ENCODE data around the gene EZR. TPM values are rescaled to one million over a fixed set of nuclear protein-coding genes. Genes with fewer than 3 reads are reported as not detected.

Gene EZR
- polyA plus RNA-seq, 2 of the 4 experiments (the other 2 are of a cell fraction) = 219 to 254 TPM

GRCh38 chr6:158753811-158754210, 65.4 kb downstream of the EZR start (continued):
- no peak for TF ChIP-seq JUN (IDR thresholded peaks at IDR 0.05)

- DNase-seq (ENCODE audit: low read depth in 1 of 2, low spot score in 1 of 2) (no peak), ATAC-seq (peak in 1 of 2 experiments; percentile 39; a peak in 3 of 6 replicates), FAIRE-seq (no peak)
- Histone ChIP-seq H3K27ac (peak overlapping the region in 1 of 2 experiments; percentile 5; a peak in 1 of 6 replicates), H3K4me1 (peaks cover 12% of the 10 kb centered on the region; the same call in 2 of the 3 replicates), H3K4me3 (no peak overlapping the region), H3K9me3 (no peaks in the 10 kb centered on the region), H3K4me2 (peak overlapping the region; percentile 6; the same call in 1 of the 3 replicates)
- TF ChIP-seq RAD21 (conservative IDR thresholded peaks at IDR 0.05 in 1 of 2, IDR thresholded peaks at IDR 0.05 in 1 of 2) (0 out of 5 replicates have a peak, but pooled peaks of 1 of the 2 experiments have one; percentile 21), ZNF302 (CRISPR knock-in tag; IDR thresholded peaks at IDR 0.05) (no peak), FOSL2 (IDR thresholded peaks at IDR 0.05) (no peak), FOSL2 (CRISPR knock-in tag; IDR thresholded peaks at IDR 0.05) (no peak)
- POLR2A ChIA-PET = interaction anchor here (0.7 kb wide), 1 partner anchor 538 kb away, joined by 3 read pairs; no protein-coding TSS in a partner anchor
- CTCF ChIA-PET = interaction anchor here (0.6 kb wide), 1 partner anchor 40 kb away, joined by 3 read pairs; no protein-coding TSS in a partner anchor
- WGBS (ENCODE audit: missing lambda C conversion rate) = 28% methylated on average over 3 of the region's 3 CpGs
These were observed 66.6 kb downstream of the EZR start for GRCh38 chr6:158752613-158753012.

GRCh38 chr6:158751921-158752320, 67.2 kb downstream of the EZR start:
- DNase-seq (ENCODE audit: low read depth in 1 of 2, low spot score in 1 of 2) (no peak), ATAC-seq (peak in 1 of 2 experiments; percentile 31; a peak in 2 of 6 replicates), FAIRE-seq (no peak)
- WGBS (ENCODE audit: missing lambda C conversion rate) = 47% methylated on average over 9 of the region's 9 CpGs
- no peak overlapping the region for H3K4me3 ChIP-seq
- no peaks in the 10 kb centered on the region for H3K9me3 ChIP-seq
- TF ChIP-seq NFE2L2 (conservative IDR thresholded peaks at IDR 0.05; ENCODE audit: low read length) (no peak), ELK1 (IDR thresholded peaks at IDR 0.05; ENCODE audit: low read depth, low read length) (no peak), FOSL2 (IDR thresholded peaks at IDR 0.05) (no peak), FOSL2 (CRISPR knock-in tag; IDR thresholded peaks at IDR 0.05) (no peak), TFCP2L1 (CRISPR knock-in tag; IDR thresholded peaks at IDR 0.05) (no peak), MAFK (IDR thresholded peaks at IDR 0.05; ENCODE audit: partially characterized antibody) (no peak), FOXS1 (CRISPR knock-in tag; IDR thresholded peaks at IDR 0.05) (no peak), RARB (CRISPR knock-in tag; IDR thresholded peaks at IDR 0.05) (no peak), FOSB (CRISPR knock-in tag; IDR thresholded peaks at IDR 0.05) (no peak), JUNB (IDR thresholded peaks at IDR 0.05) (no peak), PHF8 (IDR thresholded peaks at IDR 0.05; ENCODE audit: borderline replicate concordance, low read depth) (no peak), EHMT2 (IDR thresholded peaks at IDR 0.05; ENCODE audit: low read depth) (no peak), ZNF302 (CRISPR knock-in tag; IDR thresholded peaks at IDR 0.05) (no peak), SREBF2 (IDR thresholded peaks at IDR 0.05) (no peak), CHD4 (IDR thresholded peaks at IDR 0.05; ENCODE audit: borderline replicate concordance) (no peak), RCOR1 (IDR thresholded peaks at IDR 0.05; ENCODE audit: low read depth, low read length) (no peak)
- peak overlapping the region; percentile 6; the same call in 1 of the 3 replicates for H3K4me2 ChIP-seq
- ChIA-PET POLR2A (no interaction called here), CTCF (no interaction called here)
- peak overlapping the region in 1 of 2 experiments; percentile 5; a peak in 2 of 6 replicates for H3K27ac ChIP-seq
- peaks cover 12% of the 10 kb centered on the region; the same call in 2 of the 3 replicates for H3K4me1 ChIP-seq

GRCh38 chr6:158751224-158751623, 67.9 kb downstream of the EZR start:
- WGBS (ENCODE audit: missing lambda C conversion rate) = 87% methylated on average over 8 of the region's 9 CpGs
- no peak overlapping the region for H3K4me3 ChIP-seq
- no peaks in the 10 kb centered on the region for H3K9me3 ChIP-seq
- no peak for ATAC-seq
- DNase-seq (ENCODE audit: low read depth in 1 of 2, low spot score in 1 of 2) = no peak
- H3K4me1 ChIP-seq = peaks cover 12% of the 10 kb centered on the region; the same call in 2 of the 3 replicates
- no peak overlapping the region; a peak in 1 of 6 replicates for H3K27ac ChIP-seq
- H3K4me2 ChIP-seq = no peak overlapping the region
- ChIA-PET CTCF (no interaction called here), POLR2A (no interaction called here)
- no peak for TF ChIP-seq HDAC2 (IDR thresholded peaks at IDR 0.05)
- no peak for TF ChIP-seq MYC (IDR thresholded peaks at IDR 0.05; ENCODE audit: borderline replicate concordance, low read length)
- TF ChIP-seq NPAS2 (CRISPR knock-in tag; IDR thresholded peaks at IDR 0.05; ENCODE audit: borderline replicate concordance) = no peak
- no peak for TF ChIP-seq TP53 (CRISPR knock-in tag; IDR thresholded peaks at IDR 0.05)
- no peak for TF ChIP-seq RNF2 (IDR thresholded peaks at IDR 0.05; ENCODE audit: borderline replicate concordance, low read depth)
- TF ChIP-seq ZSCAN20 (CRISPR knock-in tag; IDR thresholded peaks at IDR 0.05) = no peak
- no peak for TF ChIP-seq NFE2L2 (conservative IDR thresholded peaks at IDR 0.05; ENCODE audit: low read length)
- no peak for TF ChIP-seq E2F6 (IDR thresholded peaks at IDR 0.05; ENCODE audit: borderline replicate concordance, low read depth)
- no peak for TF ChIP-seq BCL3 (IDR thresholded peaks at IDR 0.05)
- TF ChIP-seq RAD21 (conservative IDR thresholded peaks at IDR 0.05 in 1 of 2, IDR thresholded peaks at IDR 0.05 in 1 of 2) = no peak
- TF ChIP-seq HES2 (IDR thresholded peaks at IDR 0.05) = no peak
- no peak for TF ChIP-seq CHD2 (IDR thresholded peaks at IDR 0.05; ENCODE audit: low read length, partially characterized antibody)
- TF ChIP-seq RFX5 (IDR thresholded peaks at IDR 0.05) = no peak
- no peak for TF ChIP-seq CEBPB (IDR thresholded peaks at IDR 0.05)
- no peak for FAIRE-seq

All from A549 (cell line).